ENCODE data around the gene SMAD7.

The SMAD7 gene

GRCh38 chr18:48943736-48944527, 6.8 kb downstream of the SMAD7 start:
- no peak for DNase-seq

- DNase-seq, result no peak
These were observed 7.4 kb downstream of the SMAD7 start for GRCh38 chr18:48943333-48943732.

- DNase-seq, result no peak
These were observed 8.1 kb downstream of the SMAD7 start for GRCh38 chr18:48942554-48943261.

GRCh38 chr18:48942086-48942485, 8.7 kb downstream of the SMAD7 start:
- no peak for DNase-seq

GRCh38 chr18:48941672-48942071, 9.1 kb downstream of the SMAD7 start:
- no peak for DNase-seq

- no peak for DNase-seq
These were observed 9.7 kb downstream of the SMAD7 start for GRCh38 chr18:48940854-48941611.

- DNase-seq, result no peak
These were observed 11.3 kb downstream of the SMAD7 start for GRCh38 chr18:48939205-48940097.

GRCh38 chr18:48938827-48939204, 11.9 kb downstream of the SMAD7 start:
- DNase-seq, result no peak

- DNase-seq, result no peak
These were observed 12.7 kb downstream of the SMAD7 start for GRCh38 chr18:48937869-48938750.

GRCh38 chr18:48935433-48935774, 15.4 kb downstream of the SMAD7 start:
- DNase-seq, result no peak

GRCh38 chr18:48934723-48935432, 15.9 kb downstream of the SMAD7 start:
- peak; percentile 54 for DNase-seq

- peak; percentile 54 for DNase-seq
These were observed 16.4 kb downstream of the SMAD7 start for GRCh38 chr18:48934415-48934722.

GRCh38 chr18:48933578-48934414, 17.0 kb downstream of the SMAD7 start:
- DNase-seq, result no peak

- peak; percentile 77 for DNase-seq
These were observed 17.8 kb downstream of the SMAD7 start for GRCh38 chr18:48932822-48933510.

- DNase-seq, result no peak
These were observed 18.3 kb downstream of the SMAD7 start for GRCh38 chr18:48932462-48932818.

GRCh38 chr18:48931680-48932461, 18.9 kb downstream of the SMAD7 start:
- no peak for DNase-seq

- no peak for DNase-seq
These were observed 19.8 kb downstream of the SMAD7 start for GRCh38 chr18:48930926-48931325.

- DNase-seq, result no peak
These were observed 20.6 kb downstream of the SMAD7 start for GRCh38 chr18:48929941-48930713.
